Endothelial cell (in vitro differentiated cells): Measurements from ENCODE around the gene MIF4GD. TPM values are rescaled to one million over a fixed set of nuclear protein-coding genes. Genes with fewer than 3 reads are reported as not detected.

Source experiments
- DNase-seq: peaks from one replicate; pipeline ENCODE4 v3.0.0; 2021; ENCODE audit warnings: low spot score
- H3K27ac Mint-ChIP-seq: one replicate; pipeline ENCODE4 v1.8.0; 2021; ENCODE audit warnings: mixed read lengths, inconsistent platforms; ENCODE audit not compliant: unreplicated experiment
- H3K27me3 Mint-ChIP-seq: one replicate; pipeline ENCODE4 v1.8.0; 2021; ENCODE audit warnings: mild to moderate bottlenecking, moderate library complexity, mixed read lengths, inconsistent platforms; ENCODE audit not compliant: unreplicated experiment
- H3K36me3 Mint-ChIP-seq: one replicate; pipeline ENCODE4 v1.8.0; 2021; ENCODE audit warnings: mild to moderate bottlenecking, low read depth, mixed read lengths, inconsistent platforms; ENCODE audit not compliant: unreplicated experiment
- H3K4me1 Mint-ChIP-seq: one replicate; pipeline ENCODE4 v1.8.0; 2021; ENCODE audit warnings: mild to moderate bottlenecking, mixed read lengths, inconsistent platforms; ENCODE audit not compliant: unreplicated experiment
- H3K4me3 Mint-ChIP-seq: one replicate; pipeline ENCODE4 v1.8.0; 2021; ENCODE audit warnings: mild to moderate bottlenecking, mixed read lengths, inconsistent platforms; ENCODE audit not compliant: unreplicated experiment
- H3K9me3 Mint-ChIP-seq: one replicate; pipeline ENCODE4 v1.8.0; 2021; ENCODE audit warnings: mixed read lengths, inconsistent platforms; ENCODE audit not compliant: unreplicated experiment
- total RNA-seq: library from RNA; stranded (reverse); fragmentation: NEBNext Ultra II Directional; extraction: Animal tissue kit (Norgen Biotek cat#: 25700); gene quantifications from one replicate; pipeline ENCODE4 v1.2.1, GENCODE V29; 2021; ENCODE audit not compliant: unreplicated experiment
- TF ChIP-seq, protein P1 (sequence below): fragments of 200-600 bp; sonication (generic); IDR thresholded peaks from one replicate; pipeline ENCODE4 v1.5.0; 2021; ENCODE audit warnings: antibody characterized with exemption; ENCODE audit not compliant: unreplicated experiment

MIF4GD gene
- total RNA-seq, 1 donor from 2014 or later: 15.7 TPM

DNA sequence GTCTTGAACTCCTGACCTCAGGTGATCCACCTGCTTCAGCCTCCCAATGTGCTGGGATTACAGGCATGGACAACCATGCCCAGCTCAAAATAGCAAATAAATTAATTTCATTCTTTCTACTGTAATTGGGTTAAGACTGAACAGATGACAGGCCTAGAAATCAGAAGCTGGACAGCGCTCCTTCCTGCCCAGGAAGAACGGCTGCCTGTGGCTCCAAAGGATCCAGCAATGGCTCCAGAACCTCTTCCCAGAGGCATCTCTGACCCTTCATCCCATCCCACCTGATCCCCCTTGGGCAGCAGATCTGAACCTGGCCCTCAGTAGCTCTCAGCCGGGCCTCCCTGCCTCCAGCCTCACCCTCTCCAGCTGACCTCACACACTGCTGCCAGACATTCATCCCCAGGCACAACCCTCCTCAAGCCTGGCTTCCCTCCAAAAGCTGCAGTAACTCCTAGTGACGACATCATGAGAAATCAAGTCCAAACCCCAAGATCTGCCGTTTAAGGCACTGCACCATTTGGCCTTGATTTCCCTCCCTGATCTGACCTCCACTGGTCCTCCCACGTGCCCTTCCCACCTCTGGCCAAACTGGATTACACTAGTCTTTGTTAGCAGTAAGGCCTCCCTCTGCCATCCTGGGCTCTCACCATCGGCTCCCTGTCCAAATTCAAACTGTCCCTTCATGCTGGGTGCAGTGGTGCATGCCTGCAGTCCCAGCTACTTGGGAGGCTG lies 3.1 kb upstream of the MIF4GD start:
- peaks cover 21% of the 10 kb centered on the region for H3K4me1 Mint-ChIP-seq
- peak overlapping the region; percentile 44 for H3K4me3 Mint-ChIP-seq
- no peaks in the 10 kb centered on the region for H3K9me3 Mint-ChIP-seq
- H3K27ac Mint-ChIP-seq: peak overlapping the region; percentile 26
- H3K27me3 Mint-ChIP-seq: no peaks in the 10 kb centered on the region
- no peaks in the 10 kb centered on the region for H3K36me3 Mint-ChIP-seq
- TF ChIP-seq, protein P1, sequence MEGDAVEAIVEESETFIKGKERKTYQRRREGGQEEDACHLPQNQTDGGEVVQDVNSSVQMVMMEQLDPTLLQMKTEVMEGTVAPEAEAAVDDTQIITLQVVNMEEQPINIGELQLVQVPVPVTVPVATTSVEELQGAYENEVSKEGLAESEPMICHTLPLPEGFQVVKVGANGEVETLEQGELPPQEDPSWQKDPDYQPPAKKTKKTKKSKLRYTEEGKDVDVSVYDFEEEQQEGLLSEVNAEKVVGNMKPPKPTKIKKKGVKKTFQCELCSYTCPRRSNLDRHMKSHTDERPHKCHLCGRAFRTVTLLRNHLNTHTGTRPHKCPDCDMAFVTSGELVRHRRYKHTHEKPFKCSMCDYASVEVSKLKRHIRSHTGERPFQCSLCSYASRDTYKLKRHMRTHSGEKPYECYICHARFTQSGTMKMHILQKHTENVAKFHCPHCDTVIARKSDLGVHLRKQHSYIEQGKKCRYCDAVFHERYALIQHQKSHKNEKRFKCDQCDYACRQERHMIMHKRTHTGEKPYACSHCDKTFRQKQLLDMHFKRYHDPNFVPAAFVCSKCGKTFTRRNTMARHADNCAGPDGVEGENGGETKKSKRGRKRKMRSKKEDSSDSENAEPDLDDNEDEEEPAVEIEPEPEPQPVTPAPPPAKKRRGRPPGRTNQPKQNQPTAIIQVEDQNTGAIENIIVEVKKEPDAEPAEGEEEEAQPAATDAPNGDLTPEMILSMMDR: no peak
- no peak for DNase-seq

DNA sequence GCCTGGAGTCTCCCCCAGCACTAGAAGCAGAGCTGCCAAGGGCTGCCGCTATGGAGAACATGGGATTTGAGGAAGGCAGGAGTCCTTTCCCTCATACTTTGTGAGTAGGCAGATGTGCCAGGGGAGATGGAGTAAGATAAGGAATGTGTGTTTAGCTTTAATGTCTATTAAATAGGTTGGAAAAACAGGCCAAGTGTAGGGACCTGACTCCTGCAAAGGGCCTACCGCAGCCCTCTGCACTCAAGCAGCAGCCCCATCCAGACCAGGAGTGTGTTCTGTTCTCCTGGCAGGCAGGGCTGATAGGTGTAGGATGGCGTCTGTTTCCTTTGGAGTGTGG lies 1.8 kb upstream of the MIF4GD start:
- TF ChIP-seq, protein P1: no peak
- no peak overlapping the region for H3K27ac Mint-ChIP-seq
- no peak for DNase-seq
- no peaks in the 10 kb centered on the region for H3K36me3 Mint-ChIP-seq
- H3K27me3 Mint-ChIP-seq: no peaks in the 10 kb centered on the region
- H3K4me3 Mint-ChIP-seq: no peak overlapping the region
- H3K4me1 Mint-ChIP-seq: peaks cover 31% of the 10 kb centered on the region
- H3K9me3 Mint-ChIP-seq: no peaks in the 10 kb centered on the region

DNA sequence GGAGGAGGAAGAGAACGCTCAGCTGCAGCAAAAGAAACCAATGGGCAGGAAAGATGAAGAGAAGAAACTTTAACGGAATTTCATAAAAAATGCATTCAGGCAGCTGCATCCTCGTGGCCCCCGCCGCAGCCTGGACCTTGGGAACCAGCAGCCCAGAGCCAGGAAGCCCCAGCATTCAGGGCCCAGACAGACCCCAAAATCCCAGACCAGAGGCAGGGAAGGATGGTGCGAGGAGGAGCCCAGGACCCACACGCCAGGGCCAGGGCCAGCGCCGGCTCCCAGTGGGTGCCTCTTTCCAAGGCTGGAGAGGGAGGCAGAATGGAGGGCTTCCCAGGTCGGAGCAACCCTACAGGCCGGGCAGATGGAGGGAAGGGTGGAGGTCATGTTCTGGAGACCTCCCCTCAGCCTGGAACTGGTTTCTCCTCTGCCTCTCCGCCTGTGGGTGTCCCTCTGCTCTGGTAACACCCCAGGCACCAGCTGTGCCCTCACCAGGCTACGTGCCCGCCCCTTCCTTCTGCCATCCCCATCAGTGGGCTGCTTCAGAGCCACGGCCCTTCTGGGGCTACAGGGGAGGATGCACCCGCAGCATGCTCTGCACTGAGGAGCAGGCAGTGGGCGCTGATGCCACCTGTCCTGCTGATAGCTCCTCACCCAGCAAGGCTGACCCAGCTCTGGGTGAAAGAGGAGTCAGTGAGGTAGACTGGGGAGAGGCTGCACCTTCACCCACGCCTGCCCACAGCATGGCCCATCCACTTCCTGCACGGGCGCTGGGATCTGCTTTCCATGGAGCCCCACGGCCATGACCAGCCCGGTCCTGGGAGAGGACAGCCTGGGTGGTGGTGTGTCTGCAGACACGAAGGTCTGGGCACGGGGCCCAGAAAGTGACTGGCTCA lies 1.2 kb upstream of the MIF4GD start:
- no peak for DNase-seq
- no peaks in the 10 kb centered on the region for H3K27me3 Mint-ChIP-seq
- H3K4me1 Mint-ChIP-seq: peaks cover 36% of the 10 kb centered on the region
- H3K27ac Mint-ChIP-seq: no peak overlapping the region
- TF ChIP-seq, protein P1: no peak
- H3K36me3 Mint-ChIP-seq: no peaks in the 10 kb centered on the region
- H3K4me3 Mint-ChIP-seq: peak overlapping the region; percentile 77
- no peaks in the 10 kb centered on the region for H3K9me3 Mint-ChIP-seq

DNA sequence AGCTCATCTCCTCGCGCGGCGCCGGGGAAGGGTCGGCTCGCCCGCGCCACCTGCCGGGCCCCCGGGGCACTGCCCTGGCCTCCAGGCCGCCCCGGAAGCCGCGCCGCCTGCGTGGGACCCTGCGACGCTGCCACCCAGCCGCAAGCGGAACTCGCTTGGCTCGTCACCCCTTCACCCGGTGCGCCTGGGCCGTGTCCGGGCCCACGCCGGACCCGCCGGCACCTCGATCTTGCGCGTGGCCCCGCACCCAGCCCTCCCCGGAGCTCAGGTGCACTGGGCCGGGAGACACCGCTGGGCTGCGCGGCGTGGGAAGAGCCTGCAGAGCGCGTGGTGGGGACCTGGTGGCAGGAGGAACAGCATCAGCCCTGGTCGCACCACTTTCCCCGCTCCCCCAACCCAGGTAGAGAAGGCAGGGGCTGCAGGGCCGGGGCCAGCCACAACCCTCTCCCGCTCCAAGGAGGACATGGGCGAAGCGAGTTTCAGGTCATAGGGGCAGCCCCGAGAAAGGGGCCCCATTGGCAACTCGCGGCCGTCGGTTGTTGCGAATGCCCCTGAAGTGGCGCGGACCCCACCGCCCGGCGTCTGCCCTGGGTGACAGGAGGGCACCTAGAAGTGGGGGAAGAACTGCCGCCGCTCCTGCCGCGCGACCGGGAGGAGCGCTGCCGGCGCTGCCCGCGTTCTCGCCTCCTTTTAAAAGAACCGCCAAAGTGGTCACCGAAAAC lies 363 bp upstream of the MIF4GD start:
- Mint-ChIP-seq H3K4me1 (peaks cover 42% of the 10 kb centered on the region), H3K36me3 (peaks cover 4% of the 10 kb centered on the region), H3K27ac (no peak overlapping the region), H3K4me3 (peak overlapping the region; percentile 77), H3K27me3 (no peaks in the 10 kb centered on the region), H3K9me3 (no peaks in the 10 kb centered on the region)
- DNase-seq: peak; percentile 75
- TF ChIP-seq, protein P1: peak; percentile 76
